Progenitor cell of endocrine pancreas (in vitro differentiated cells): Measurements from ENCODE around the gene MIA3. TPM values are rescaled to one million over a fixed set of nuclear protein-coding genes. Genes with fewer than 3 reads are reported as not detected.
"Not testable (repeated sequence)": the region's sequence is repeated elsewhere in the genome, so short reads cannot be mapped to it uniquely, and the experiment has no call there.

Source experiments
- DNase-seq: peaks from one replicate; pipeline ENCODE4 v3.0.0; 2021; ENCODE audit warnings: low spot score; ENCODE audit not compliant: unreplicated experiment
- H3K27ac Mint-ChIP-seq: 2 replicates; pipeline ENCODE4 v1.8.0; 2021; ENCODE audit warnings: mild to moderate bottlenecking, moderate library complexity, mixed read lengths
- H3K27me3 Mint-ChIP-seq: 2 replicates; pipeline ENCODE4 v1.8.0; 2021; ENCODE audit warnings: mixed read lengths
- H3K36me3 Mint-ChIP-seq: 2 replicates; pipeline ENCODE4 v1.8.0; 2022; ENCODE audit warnings: mixed read lengths; ENCODE audit not compliant: insufficient read depth
- H3K4me1 Mint-ChIP-seq: 2 replicates; pipeline ENCODE4 v1.8.0; 2021; ENCODE audit warnings: low read depth, mixed read lengths
- H3K4me3 Mint-ChIP-seq: 2 replicates; pipeline ENCODE4 v1.8.0; 2021; ENCODE audit warnings: low read depth, mild to moderate bottlenecking, moderate library complexity, mixed read lengths
- H3K9me3 Mint-ChIP-seq: 2 replicates; pipeline ENCODE4 v1.8.0; 2021; ENCODE audit warnings: low read depth, mixed read lengths
- total RNA-seq: library from RNA; stranded (reverse); gene quantifications from 2 replicates; pipeline ENCODE4 v1.2.1, GENCODE V29; 2021
- TF ChIP-seq, protein P1 (sequence below): fragments of 200-600 bp; sonication (generic); IDR thresholded peaks from one replicate; pipeline ENCODE4 v1.5.0; 2021; ENCODE audit warnings: antibody characterized with exemption, mild to moderate bottlenecking; ENCODE audit not compliant: unreplicated experiment

Gene MIA3
- total RNA-seq, 1 donor from 2014 or later: 67.1 TPM

DNA sequence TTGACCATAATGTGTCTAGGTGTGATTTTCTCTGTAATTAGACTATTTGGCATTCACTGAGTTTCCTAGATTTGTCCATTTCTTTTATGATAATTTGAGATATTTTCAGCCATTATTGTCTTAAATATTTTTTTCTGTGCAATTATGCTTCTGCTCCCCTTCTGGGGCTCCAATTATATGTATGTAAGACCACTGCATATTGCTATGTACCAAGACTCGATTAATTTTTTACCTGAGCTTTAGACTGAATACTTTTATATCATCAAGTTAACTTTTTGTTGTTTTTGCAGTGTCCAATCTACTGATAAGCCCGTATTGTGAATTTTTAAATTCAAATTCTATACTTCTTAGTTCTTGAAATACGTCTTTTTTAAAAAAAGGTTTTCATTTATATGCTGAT lies 23.1 kb upstream of the MIA3 start:
- Mint-ChIP-seq H3K9me3 (peaks cover 4% of the 10 kb centered on the region), H3K27me3 (no peaks in the 10 kb centered on the region), H3K4me1 (peaks cover 5% of the 10 kb centered on the region), H3K36me3 (peaks cover 1% of the 10 kb centered on the region), H3K4me3 (no peak overlapping the region), H3K27ac (no peak overlapping the region)
- TF ChIP-seq, protein P1, sequence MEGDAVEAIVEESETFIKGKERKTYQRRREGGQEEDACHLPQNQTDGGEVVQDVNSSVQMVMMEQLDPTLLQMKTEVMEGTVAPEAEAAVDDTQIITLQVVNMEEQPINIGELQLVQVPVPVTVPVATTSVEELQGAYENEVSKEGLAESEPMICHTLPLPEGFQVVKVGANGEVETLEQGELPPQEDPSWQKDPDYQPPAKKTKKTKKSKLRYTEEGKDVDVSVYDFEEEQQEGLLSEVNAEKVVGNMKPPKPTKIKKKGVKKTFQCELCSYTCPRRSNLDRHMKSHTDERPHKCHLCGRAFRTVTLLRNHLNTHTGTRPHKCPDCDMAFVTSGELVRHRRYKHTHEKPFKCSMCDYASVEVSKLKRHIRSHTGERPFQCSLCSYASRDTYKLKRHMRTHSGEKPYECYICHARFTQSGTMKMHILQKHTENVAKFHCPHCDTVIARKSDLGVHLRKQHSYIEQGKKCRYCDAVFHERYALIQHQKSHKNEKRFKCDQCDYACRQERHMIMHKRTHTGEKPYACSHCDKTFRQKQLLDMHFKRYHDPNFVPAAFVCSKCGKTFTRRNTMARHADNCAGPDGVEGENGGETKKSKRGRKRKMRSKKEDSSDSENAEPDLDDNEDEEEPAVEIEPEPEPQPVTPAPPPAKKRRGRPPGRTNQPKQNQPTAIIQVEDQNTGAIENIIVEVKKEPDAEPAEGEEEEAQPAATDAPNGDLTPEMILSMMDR: no peak
- DNase-seq: no peak

DNA sequence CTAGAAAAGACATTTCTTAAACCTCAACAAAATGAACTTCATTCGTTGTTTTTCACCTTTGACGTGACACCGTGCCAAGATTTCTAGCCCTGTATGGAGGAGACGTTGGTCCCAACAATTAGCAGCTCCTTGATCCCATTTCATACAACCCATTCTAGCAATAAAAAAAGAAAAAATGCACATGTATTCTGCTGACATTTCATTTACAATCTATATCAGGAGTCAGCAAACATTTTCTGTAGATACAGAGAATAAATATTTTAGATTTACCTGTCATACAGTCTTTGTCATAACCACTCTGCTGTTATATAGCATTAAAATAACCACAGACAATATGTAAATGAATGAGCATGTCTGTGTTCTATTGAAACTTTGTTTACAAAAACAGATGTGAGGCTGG lies 21.2 kb upstream of the MIA3 start:
- Mint-ChIP-seq H3K27ac (no peak overlapping the region), H3K4me3 (no peak overlapping the region), H3K27me3 (no peaks in the 10 kb centered on the region), H3K4me1 (no peaks in the 10 kb centered on the region), H3K9me3 (peaks cover 4% of the 10 kb centered on the region), H3K36me3 (peaks cover 1% of the 10 kb centered on the region)
- no peak for DNase-seq
- TF ChIP-seq, protein P1: no peak

DNA sequence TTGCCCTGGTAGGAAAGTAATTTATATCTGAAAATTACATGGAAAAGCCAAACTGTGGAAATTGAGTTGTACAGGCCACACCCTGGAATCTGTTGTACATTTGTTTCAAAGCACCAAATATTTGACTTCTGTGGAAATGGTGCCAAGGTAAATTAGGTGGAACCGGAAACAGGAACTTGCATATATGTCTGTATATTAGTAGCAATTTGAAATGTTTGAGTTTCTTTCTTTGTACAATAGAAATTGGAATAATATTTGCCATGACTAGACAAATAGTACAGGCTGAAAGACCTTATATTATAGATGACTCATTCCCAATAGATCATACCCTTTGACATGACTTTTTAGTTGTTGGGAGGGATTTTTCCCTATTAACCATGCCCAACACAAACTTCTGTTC lies 17.6 kb upstream of the MIA3 start:
- Mint-ChIP-seq H3K27me3 (no peaks in the 10 kb centered on the region), H3K4me3 (no peak overlapping the region), H3K9me3 (peaks cover 3% of the 10 kb centered on the region), H3K36me3 (peaks cover 1% of the 10 kb centered on the region), H3K27ac (no peak overlapping the region), H3K4me1 (no peaks in the 10 kb centered on the region)
- TF ChIP-seq, protein P1: no peak
- DNase-seq: no peak

DNA sequence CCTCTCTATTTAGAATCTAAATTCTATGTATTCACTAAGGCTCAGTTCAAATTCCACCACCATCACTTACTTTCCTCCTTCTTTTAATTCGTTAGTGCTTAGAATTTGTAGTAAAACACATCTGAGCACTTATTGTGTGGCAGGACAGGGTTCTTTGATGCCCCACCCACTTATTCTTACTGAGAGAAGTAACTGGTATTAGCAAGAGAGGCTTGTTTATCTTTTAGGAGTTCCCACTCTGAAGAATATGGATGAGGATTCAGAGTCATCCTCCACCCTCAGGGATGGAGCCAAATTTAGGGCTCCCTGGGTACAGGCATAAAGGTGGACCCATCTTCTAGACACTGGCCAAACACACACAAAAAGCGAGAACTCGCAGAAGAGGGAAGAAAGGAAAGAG lies 16.6 kb upstream of the MIA3 start:
- Mint-ChIP-seq H3K9me3 (no peaks in the 10 kb centered on the region), H3K27me3 (no peaks in the 10 kb centered on the region), H3K27ac (no peak overlapping the region), H3K36me3 (no peaks in the 10 kb centered on the region), H3K4me1 (no peaks in the 10 kb centered on the region), H3K4me3 (no peak overlapping the region)
- no peak for DNase-seq
- TF ChIP-seq, protein P1: no peak

DNA sequence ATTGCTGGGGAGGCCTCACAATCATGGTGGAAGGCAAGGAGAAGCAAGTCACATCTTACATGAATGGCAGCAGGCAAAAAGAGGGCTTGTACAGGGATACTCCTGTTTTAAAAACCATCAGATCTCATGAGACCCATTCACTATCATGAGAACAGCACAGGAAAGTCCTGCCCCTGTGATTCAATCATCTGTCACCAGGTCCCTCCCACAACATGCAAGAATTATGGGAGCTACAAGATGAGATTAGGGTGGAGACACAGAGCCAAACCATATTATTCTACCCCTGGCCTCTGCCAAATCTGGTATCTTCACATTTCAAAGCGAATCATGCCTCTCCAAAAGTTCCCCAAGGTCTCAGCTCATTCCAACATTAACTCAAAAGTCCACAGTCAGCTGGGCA lies 11.1 kb upstream of the MIA3 start:
- Mint-ChIP-seq H3K9me3 (no peaks in the 10 kb centered on the region), H3K27me3 (no peaks in the 10 kb centered on the region), H3K4me3 (no peak overlapping the region), H3K4me1 (no peaks in the 10 kb centered on the region), H3K36me3 (no peaks in the 10 kb centered on the region), H3K27ac (no peak overlapping the region)
- TF ChIP-seq, protein P1: no peak
- no peak for DNase-seq

DNA sequence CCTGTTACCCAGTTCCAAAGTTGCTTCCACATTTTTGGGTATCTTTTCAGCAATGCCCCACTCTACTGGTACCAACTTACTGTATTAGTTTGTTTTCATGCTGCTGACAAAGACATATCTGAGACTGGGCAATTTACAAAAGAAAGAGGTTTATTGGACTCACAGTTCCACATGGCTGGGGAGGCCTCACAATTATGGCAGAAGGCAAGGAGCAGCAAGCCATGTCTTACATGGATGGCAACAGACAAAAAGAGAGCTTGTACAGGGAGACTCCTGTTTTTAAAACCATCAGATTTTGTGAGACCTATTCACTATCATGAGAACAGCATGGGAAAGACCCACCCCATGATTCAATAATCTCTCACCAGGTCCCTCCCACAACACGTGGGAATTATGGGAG lies 8.8 kb upstream of the MIA3 start:
- H3K4me3 Mint-ChIP-seq, DNase-seq, H3K9me3 Mint-ChIP-seq, H3K36me3 Mint-ChIP-seq, H3K27me3 Mint-ChIP-seq, H3K27ac Mint-ChIP-seq, H3K4me1 Mint-ChIP-seq: not testable (repeated sequence)
